ENCODE measurements around the gene SPATA32. TPM values are rescaled to one million over a fixed set of nuclear protein-coding genes. Genes with fewer than 3 reads are reported as not detected.

The SPATA32 gene
- total RNA-seq, 2 experiments from 2014 or later = 0.21 to 0.25 TPM

DNA sequence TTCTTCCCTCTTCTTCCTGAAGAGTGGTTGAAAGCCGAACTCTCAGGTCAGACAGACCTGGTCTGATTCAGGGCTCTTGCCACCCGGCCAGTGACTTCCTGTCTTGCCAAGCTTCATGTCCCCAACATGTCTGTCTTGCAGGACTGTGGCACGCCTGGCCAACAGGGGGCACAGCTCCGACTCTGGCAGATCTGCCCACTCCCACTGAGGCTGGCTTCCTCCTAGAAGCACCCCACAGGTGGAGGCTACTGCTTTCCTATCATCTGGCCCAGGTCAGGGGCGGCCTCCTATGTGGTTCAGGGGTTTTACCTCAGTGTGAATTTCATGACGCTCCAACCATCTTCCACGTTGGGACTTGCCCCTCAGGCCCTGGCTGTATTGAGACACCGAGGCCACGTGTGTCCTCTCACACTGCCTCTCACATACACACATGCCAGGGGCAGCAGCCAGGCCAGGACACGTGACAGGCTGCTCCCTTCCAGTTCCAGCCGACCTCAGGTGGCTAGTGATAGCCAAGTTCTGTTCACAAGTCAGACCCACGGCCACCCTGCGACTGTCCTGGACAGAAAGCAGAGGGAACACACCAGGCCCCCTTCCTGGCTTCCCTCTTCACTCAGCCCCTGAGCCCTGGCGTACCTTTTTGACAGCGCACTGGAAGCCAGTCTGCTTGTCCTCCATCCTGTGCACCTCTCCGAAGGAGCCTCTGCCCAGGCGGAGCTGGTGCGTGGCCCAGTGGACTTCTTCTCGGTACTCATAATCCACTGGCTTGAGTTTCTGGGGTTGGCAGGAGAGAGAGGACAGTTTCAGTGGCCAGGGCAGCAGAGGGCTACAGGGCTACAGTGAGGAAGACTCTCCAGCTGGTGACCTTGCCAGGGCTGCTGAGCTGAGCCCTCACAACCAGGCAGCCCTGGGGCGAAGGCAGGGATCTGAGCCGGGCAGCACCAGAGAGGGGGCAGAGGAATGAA lies 22.6 kb upstream of the SPATA32 start:
- peaks cover 69% of the 10 kb centered on the region for H3K36me3 Mint-ChIP-seq (ENCODE audit: low read depth)
- POLR2A ChIA-PET = interaction anchor here (0.7 to 1.2 kb wide), 2 partner anchors 24 to 28 kb away, joined by 3 read pairs; no protein-coding TSS in a partner anchor
- ATAC-seq = peak; percentile 70
- no peak overlapping the region for H3K4me3 Mint-ChIP-seq
- CTCF ChIA-PET = interaction anchor here (0.6 to 4.2 kb wide), 12 partner anchors 7 to 301 kb away, joined by 3 to 27 read pairs (median 4); no protein-coding TSS in a partner anchor
- no peaks in the 10 kb centered on the region for H3K27me3 Mint-ChIP-seq
- peaks cover 8% of the 10 kb centered on the region for H3K4me1 Mint-ChIP-seq
- no peaks in the 10 kb centered on the region for H3K9me3 Mint-ChIP-seq (ENCODE audit: low read depth)
- intact Hi-C loops (cut with DNase I, micrococcal nuclease) = no loop called here
- H3K27ac Mint-ChIP-seq = peak overlapping the region; percentile 78
- DNase-seq = peak; percentile 69

DNA sequence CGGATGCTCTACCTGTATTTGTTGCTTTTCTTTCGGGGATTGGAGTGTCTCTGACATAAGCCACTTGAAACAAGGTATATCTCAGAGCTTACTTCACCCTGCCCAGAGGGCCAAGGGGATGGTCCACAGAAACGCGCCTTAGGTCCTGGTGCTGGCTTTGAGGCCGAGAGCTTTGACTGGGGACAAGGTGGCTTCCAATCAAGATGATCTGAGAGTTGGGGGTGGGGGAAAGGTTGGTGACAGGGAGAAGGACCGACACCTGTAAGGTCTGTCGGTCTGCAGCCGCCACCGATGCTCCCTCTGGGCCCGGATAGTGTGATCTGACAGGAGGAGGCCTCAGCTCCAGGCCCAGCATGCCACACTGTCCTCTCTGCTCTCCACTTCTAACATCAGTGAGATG lies 21.8 kb upstream of the SPATA32 start:
- Mint-ChIP-seq H3K27me3 (no peaks in the 10 kb centered on the region), H3K9me3 (ENCODE audit: low read depth) (no peaks in the 10 kb centered on the region), H3K4me3 (no peak overlapping the region), H3K36me3 (ENCODE audit: low read depth) (peaks cover 70% of the 10 kb centered on the region), H3K27ac (peak overlapping the region; percentile 78), H3K4me1 (peaks cover 8% of the 10 kb centered on the region)
- DNase-seq (no peak), ATAC-seq (no peak)
- intact Hi-C loops (cut with DNase I, micrococcal nuclease) = no loop called here
- CTCF ChIA-PET = interaction anchor here (0.6 to 2.7 kb wide), 11 partner anchors 13 to 302 kb away, joined by 3 to 13 read pairs (median 3); no protein-coding TSS in a partner anchor
- POLR2A ChIA-PET = no interaction called here

DNA sequence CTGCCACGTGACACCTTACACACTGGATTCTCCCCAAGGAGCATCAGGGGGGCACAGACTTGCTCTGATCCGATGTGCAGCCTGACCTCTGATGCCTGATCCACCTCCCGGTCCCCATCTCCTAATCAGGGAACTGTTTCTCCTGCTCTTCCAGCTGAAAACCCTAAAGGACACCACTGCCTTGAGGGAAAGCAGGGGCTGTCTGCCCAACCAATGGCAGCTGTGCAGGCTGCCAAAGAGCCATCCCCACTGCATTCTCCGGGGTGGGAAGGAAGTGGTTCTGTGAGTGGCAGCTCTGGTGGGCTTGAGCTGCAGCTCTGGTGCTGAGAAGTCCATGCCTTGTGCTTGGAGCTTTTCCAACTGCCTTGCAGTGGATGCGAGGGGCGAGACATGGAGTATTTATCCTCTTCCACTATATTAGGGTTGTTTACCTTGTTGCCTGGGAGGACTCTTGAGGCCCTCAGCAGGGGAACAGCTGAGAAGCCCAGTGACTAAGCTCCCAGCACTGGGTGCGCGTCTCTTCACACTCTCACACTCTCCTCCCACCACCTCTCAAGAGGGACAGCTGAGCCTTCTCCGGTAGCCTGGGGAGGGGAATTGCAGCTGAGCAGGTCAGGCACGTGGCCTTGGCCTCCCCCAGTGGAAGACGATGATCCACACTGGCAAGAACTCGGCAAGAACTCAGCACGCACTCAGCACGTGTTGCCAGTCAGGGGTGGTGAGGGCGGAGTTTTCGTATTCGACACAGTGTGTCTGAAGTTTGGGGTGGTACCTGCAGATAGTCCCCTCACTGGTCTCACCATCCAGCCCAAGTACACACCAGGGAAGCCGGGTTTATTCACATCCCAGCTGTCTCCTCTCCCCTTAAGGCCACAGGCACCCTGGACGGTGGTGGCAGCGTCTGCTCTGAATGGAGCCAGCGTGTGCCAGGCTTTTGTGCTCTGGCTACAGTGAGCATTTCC lies 21.1 kb upstream of the SPATA32 start:
- intact Hi-C loops (cut with DNase I, micrococcal nuclease) = no loop called here
- ATAC-seq = no peak
- Mint-ChIP-seq H3K36me3 (ENCODE audit: low read depth) (peaks cover 70% of the 10 kb centered on the region), H3K9me3 (ENCODE audit: low read depth) (no peaks in the 10 kb centered on the region), H3K27me3 (no peaks in the 10 kb centered on the region), H3K4me1 (peaks cover 10% of the 10 kb centered on the region), H3K4me3 (no peak overlapping the region), H3K27ac (no peak overlapping the region)
- DNase-seq = no peak
- POLR2A ChIA-PET = interaction anchor here (1.2 kb wide), 1 partner anchor 101 kb away, joined by 3 read pairs; no protein-coding TSS in a partner anchor
- CTCF ChIA-PET = interaction anchor here (0.6 to 2.7 kb wide), 8 partner anchors 29 to 118 kb away, joined by 3 to 13 read pairs (median 4); partner anchors contain the start of gene MAP3K14

GRCh38 chr17:45279898-45280297 lies 18.0 kb upstream of the SPATA32 start:
- ATAC-seq = no peak
- no peak overlapping the region for H3K4me3 Mint-ChIP-seq
- ChIA-PET POLR2A (interaction anchor here (0.7 kb wide), 1 partner anchor 13 kb away, joined by 7 read pairs; no protein-coding TSS in a partner anchor), CTCF (interaction anchor here (1.0 kb wide), 1 partner anchor 101 kb away, joined by 3 read pairs; no protein-coding TSS in a partner anchor)
- peak overlapping the region; percentile 53 for H3K27ac Mint-ChIP-seq
- no peak for DNase-seq
- peaks cover 18% of the 10 kb centered on the region for H3K4me1 Mint-ChIP-seq
- intact Hi-C loops (cut with DNase I, micrococcal nuclease) = loop anchor here in 1 of 2 experiments (5.0 kb wide), 1 partner anchor 32 kb away; no protein-coding TSS in a partner anchor
- no peaks in the 10 kb centered on the region for H3K9me3 Mint-ChIP-seq (ENCODE audit: low read depth)
- H3K27me3 Mint-ChIP-seq = no peaks in the 10 kb centered on the region
- H3K36me3 Mint-ChIP-seq (ENCODE audit: low read depth) = peaks cover 60% of the 10 kb centered on the region

GRCh38 chr17:45277992-45278391 lies 16.1 kb upstream of the SPATA32 start:
- Mint-ChIP-seq H3K9me3 (ENCODE audit: low read depth) (no peaks in the 10 kb centered on the region), H3K27ac (no peak overlapping the region), H3K27me3 (no peaks in the 10 kb centered on the region), H3K36me3 (ENCODE audit: low read depth) (peaks cover 57% of the 10 kb centered on the region), H3K4me1 (peaks cover 14% of the 10 kb centered on the region), H3K4me3 (no peak overlapping the region)
- ChIA-PET POLR2A (interaction anchor here (0.9 to 1.5 kb wide), 7 partner anchors 10 to 39 kb away, joined by 3 to 10 read pairs (median 5); partner anchors contain the start of gene MAP3K14), CTCF (interaction anchor here (0.6 to 5.8 kb wide), 35 partner anchors 9 to 399 kb away, joined by 3 to 167 read pairs (median 8); partner anchors contain the start of genes ACBD4, FMNL1 and MAP3K14)
- no peak for ATAC-seq
- DNase-seq = no peak
- intact Hi-C loops (cut with DNase I, micrococcal nuclease) = loop anchor here (1.0 to 5.0 kb wide), 4 partner anchors 34 to 107 kb away; partner anchors contain the start of gene MAP3K14 (in 1 of the 2)

DNA sequence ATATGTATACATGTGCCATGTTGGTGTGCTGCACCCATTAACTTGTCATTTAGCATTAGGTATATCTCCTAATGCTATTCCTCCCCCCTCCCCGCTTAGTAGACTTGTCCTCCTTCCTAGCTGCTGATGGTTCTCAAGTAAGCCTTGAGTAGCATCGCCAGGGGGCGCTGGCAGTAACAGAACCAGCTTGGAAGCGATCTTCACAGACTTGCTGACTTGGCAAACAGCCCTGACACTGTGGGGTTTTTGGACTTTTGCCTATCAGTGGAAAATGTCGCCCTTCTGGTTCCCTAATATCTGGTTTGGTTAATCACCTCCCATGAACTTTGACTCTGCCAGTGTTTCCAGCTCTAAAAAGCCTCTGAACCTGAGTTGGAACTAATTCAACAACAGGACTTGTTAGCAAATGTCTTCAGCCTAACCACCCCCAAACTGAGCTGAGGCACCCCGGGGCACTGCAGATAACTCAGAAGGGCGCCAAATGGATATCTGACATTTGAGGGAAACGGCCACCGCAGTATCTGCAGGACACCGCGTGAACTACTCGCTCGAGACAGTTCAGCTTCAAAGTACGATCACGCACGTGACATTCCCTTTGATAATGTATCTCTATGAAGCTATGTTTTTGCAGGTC lies 15.4 kb upstream of the SPATA32 start:
- no peaks in the 10 kb centered on the region for H3K27me3 Mint-ChIP-seq
- H3K4me3 Mint-ChIP-seq = no peak overlapping the region
- peaks cover 56% of the 10 kb centered on the region for H3K36me3 Mint-ChIP-seq (ENCODE audit: low read depth)
- peaks cover 14% of the 10 kb centered on the region for H3K4me1 Mint-ChIP-seq
- ChIA-PET CTCF (interaction anchor here (0.6 to 5.8 kb wide), 42 partner anchors 9 to 228 kb away, joined by 3 to 167 read pairs (median 6); partner anchors contain the start of genes ACBD4, FMNL1 and MAP3K14), POLR2A (interaction anchor here (0.9 to 1.5 kb wide), 8 partner anchors 11 to 58 kb away, joined by 3 to 10 read pairs (median 5); partner anchors contain the start of gene MAP3K14)
- H3K27ac Mint-ChIP-seq = peak overlapping the region; percentile 39
- intact Hi-C loops (cut with DNase I, micrococcal nuclease) = loop anchor here (1.0 to 5.0 kb wide), 4 partner anchors 35 to 108 kb away; partner anchors contain the start of gene MAP3K14 (in 1 of the 2)
- DNase-seq = peak; percentile 95
- H3K9me3 Mint-ChIP-seq (ENCODE audit: low read depth) = no peaks in the 10 kb centered on the region
- ATAC-seq = peak; percentile 95

DNA sequence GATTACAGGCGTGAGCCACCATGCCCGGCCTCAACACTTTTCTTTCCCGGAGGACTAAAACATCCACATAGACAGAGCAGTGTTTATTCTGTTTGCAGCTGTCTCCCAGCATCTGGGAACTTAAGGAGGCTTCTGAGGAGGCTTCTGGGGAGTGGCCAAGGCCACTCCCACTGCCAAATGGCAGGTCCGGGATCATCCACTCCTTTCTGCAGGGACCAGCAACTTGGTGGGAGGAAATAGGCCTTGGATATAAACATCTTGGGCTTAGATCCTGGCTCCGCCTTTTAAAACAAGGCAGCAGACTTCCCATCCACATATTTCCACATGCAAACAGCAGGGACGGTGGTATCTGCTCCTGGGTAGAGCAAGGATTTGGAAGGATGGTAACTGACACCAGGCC lies 14.1 kb upstream of the SPATA32 start:
- H3K27ac Mint-ChIP-seq = no peak overlapping the region
- no peaks in the 10 kb centered on the region for H3K27me3 Mint-ChIP-seq
- no peak for ATAC-seq
- ChIA-PET CTCF (interaction anchor here (1.0 to 5.8 kb wide), 16 partner anchors 9 to 132 kb away, joined by 3 to 167 read pairs (median 18); partner anchors contain the start of gene FMNL1), POLR2A (no interaction called here)
- no peak for DNase-seq
- peaks cover 58% of the 10 kb centered on the region for H3K36me3 Mint-ChIP-seq (ENCODE audit: low read depth)
- no peak overlapping the region for H3K4me3 Mint-ChIP-seq
- H3K4me1 Mint-ChIP-seq = peaks cover 19% of the 10 kb centered on the region
- intact Hi-C loops (cut with DNase I, micrococcal nuclease) = loop anchor here (2.0 to 5.0 kb wide), 3 partner anchors 36 to 45 kb away; partner anchors contain the start of gene MAP3K14 (in 1 of the 2)
- no peaks in the 10 kb centered on the region for H3K9me3 Mint-ChIP-seq (ENCODE audit: low read depth)

DNA sequence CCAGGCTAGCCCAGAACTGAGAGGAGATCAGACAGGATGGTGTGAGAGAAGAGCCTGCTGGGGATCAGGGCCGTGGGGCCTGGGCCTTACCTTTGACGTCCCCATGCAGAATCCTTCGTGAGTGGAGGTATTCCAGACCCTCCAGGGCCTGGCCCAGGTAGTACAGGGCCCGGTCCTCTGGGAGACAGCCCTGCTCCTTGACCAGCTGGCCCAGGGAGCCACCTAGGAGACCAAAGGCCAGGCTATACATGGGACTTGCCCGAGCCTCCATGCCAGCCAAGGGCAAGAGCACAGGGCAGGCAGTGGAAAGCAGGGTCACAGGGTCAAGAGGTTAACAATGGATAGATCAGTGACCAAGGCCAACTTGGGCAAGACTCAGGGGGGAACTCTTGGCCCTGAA lies 12.1 kb upstream of the SPATA32 start:
- H3K4me1 Mint-ChIP-seq = peaks cover 29% of the 10 kb centered on the region
- ChIA-PET CTCF (interaction anchor here (1.0 to 5.8 kb wide), 4 partner anchors 12 to 121 kb away, joined by 3 to 167 read pairs (median 4); no protein-coding TSS in a partner anchor), POLR2A (no interaction called here)
- H3K4me3 Mint-ChIP-seq = no peak overlapping the region
- no peaks in the 10 kb centered on the region for H3K9me3 Mint-ChIP-seq (ENCODE audit: low read depth)
- intact Hi-C loops (cut with DNase I, micrococcal nuclease) = no loop called here
- no peaks in the 10 kb centered on the region for H3K27me3 Mint-ChIP-seq
- no peak for ATAC-seq
- no peak overlapping the region for H3K27ac Mint-ChIP-seq
- DNase-seq = no peak
- peaks cover 62% of the 10 kb centered on the region for H3K36me3 Mint-ChIP-seq (ENCODE audit: low read depth)

DNA sequence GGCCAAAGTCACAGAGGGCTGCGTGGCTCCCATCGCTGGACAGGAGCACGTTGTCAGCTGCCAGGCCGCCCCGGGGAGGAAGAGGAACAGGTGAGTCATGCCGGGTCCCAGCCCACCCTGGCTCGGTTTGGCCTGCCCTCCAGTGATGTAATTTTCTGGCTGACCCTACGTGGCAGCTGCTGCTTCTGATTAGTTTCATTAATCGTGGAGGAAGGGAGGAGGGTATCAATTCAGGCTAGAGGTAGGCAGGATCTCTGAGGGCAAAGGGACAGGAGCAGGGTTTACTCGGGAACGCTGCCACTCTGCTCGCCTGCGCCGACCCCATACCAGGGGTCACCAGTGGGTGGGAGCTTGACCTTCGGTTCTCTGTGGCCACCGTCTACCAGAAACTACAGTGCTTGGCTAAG lies 11.7 kb upstream of the SPATA32 start:
- Mint-ChIP-seq H3K27me3 (no peaks in the 10 kb centered on the region), H3K4me3 (no peak overlapping the region), H3K9me3 (ENCODE audit: low read depth) (no peaks in the 10 kb centered on the region), H3K36me3 (ENCODE audit: low read depth) (peaks cover 64% of the 10 kb centered on the region), H3K27ac (peak overlapping the region; percentile 58), H3K4me1 (peaks cover 29% of the 10 kb centered on the region)
- no peak for ATAC-seq
- DNase-seq = no peak
- ChIA-PET CTCF (interaction anchor here (1.1 to 5.8 kb wide), 3 partner anchors 54 to 122 kb away, joined by 3 to 167 read pairs (median 38); no protein-coding TSS in a partner anchor), POLR2A (no interaction called here)
- intact Hi-C loops (cut with DNase I, micrococcal nuclease) = no loop called here

GRCh38 chr17:45271603-45272002 lies 9.7 kb upstream of the SPATA32 start:
- peaks cover 70% of the 10 kb centered on the region for H3K36me3 Mint-ChIP-seq (ENCODE audit: low read depth)
- peak overlapping the region; percentile 47 for H3K27ac Mint-ChIP-seq
- DNase-seq = no peak
- POLR2A ChIA-PET = interaction anchor here (0.7 kb wide), 1 partner anchor 30 kb away, joined by 4 read pairs; no protein-coding TSS in a partner anchor
- CTCF ChIA-PET = interaction anchor here (0.6 to 3.5 kb wide), 11 partner anchors 8 to 207 kb away, joined by 3 to 38 read pairs (median 4); no protein-coding TSS in a partner anchor
- H3K4me3 Mint-ChIP-seq = no peak overlapping the region
- peaks cover 18% of the 10 kb centered on the region for H3K4me1 Mint-ChIP-seq
- no peak for ATAC-seq
- no peaks in the 10 kb centered on the region for H3K27me3 Mint-ChIP-seq
- no peaks in the 10 kb centered on the region for H3K9me3 Mint-ChIP-seq (ENCODE audit: low read depth)
- intact Hi-C loops (cut with DNase I, micrococcal nuclease) = loop anchor here in 1 of 2 experiments (1.0 kb wide), 1 partner anchor 52 kb away; no protein-coding TSS in a partner anchor
